GM23338 (cell line): ENCODE results near the gene DMD. TPM values are rescaled to one million over a fixed set of nuclear protein-coding genes. Genes with fewer than 3 reads are reported as not detected.

Experiments used
- ATAC-seq: fragments of 200-7000 bp; cut with Tn5 transposase; 3 replicates; pipeline ENCODE4 v1.9.1; 2020
- DNase-seq: peaks from one replicate; pipeline ENCODE4 v3.0.0-alpha.2; 2015; ENCODE audit warnings: low spot score
- H2AFZ ChIP-seq: fragments of 200-600 bp; sonication (generic); 2 replicates; pipeline ENCODE4 v1.8.0; 2016; ENCODE audit warnings: antibody characterized with exemption, mild to moderate bottlenecking, moderate library complexity
- H3F3A ChIP-seq: fragments of 200-600 bp; sonication (generic); replicated peaks from 2 replicates; pipeline ENCODE4 v1.8.0; 2017; ENCODE audit warnings: antibody characterized with exemption, mixed run types, low read depth
- H3K27ac ChIP-seq: fragments of 200-600 bp; sonication (generic); 2 replicates; pipeline ENCODE4 v1.6.1; 2016; ENCODE audit warnings: low read depth
- H3K27me3 ChIP-seq: fragments of 200-600 bp; sonication (generic); 2 replicates; pipeline ENCODE4 v1.8.0; 2016; ENCODE audit warnings: mild to moderate bottlenecking, mixed run types, moderate library complexity; ENCODE audit not compliant: insufficient read depth
- H3K36me3 ChIP-seq: fragments of 200-600 bp; sonication (generic); 2 replicates; pipeline ENCODE4 v1.8.0; 2016; ENCODE audit warnings: mild to moderate bottlenecking; ENCODE audit not compliant: insufficient read depth
- H3K4me1 ChIP-seq: fragments of 200-600 bp; sonication (generic); 2 replicates; pipeline ENCODE4 v1.8.0; 2016; ENCODE audit warnings: mild to moderate bottlenecking, moderate library complexity; ENCODE audit not compliant: insufficient read depth
- H3K4me2 ChIP-seq: fragments of 200-600 bp; sonication (generic); 2 replicates; pipeline ENCODE4 v1.7.1; 2017; ENCODE audit warnings: mixed run types
- H3K4me3 ChIP-seq: fragments of 200-600 bp; sonication (generic); 2 replicates; pipeline ENCODE4 v1.6.1; 2016; ENCODE audit warnings: mixed run types
- H3K79me2 ChIP-seq: fragments of 200-600 bp; sonication (generic); replicated peaks from 2 replicates; pipeline ENCODE4 v1.8.0; 2017; ENCODE audit warnings: mild to moderate bottlenecking; ENCODE audit not compliant: insufficient read depth
- H3K9me2 ChIP-seq: fragments of 200-600 bp; sonication (generic); 2 replicates; pipeline ENCODE4 v1.8.0; 2017; ENCODE audit not compliant: insufficient read depth
- H4K20me1 ChIP-seq: fragments of 200-600 bp; sonication (generic); replicated peaks from 2 replicates; pipeline ENCODE4 v1.8.0; 2017; ENCODE audit warnings: mild to moderate bottlenecking; ENCODE audit not compliant: insufficient read depth
- H3K27ac Mint-ChIP-seq: 2 replicates; pipeline ENCODE4 v1.8.0; 2020; ENCODE audit warnings: inconsistent platforms, mild to moderate bottlenecking, moderate library complexity, mixed read lengths
- H3K27me3 Mint-ChIP-seq: 3 replicates; pipeline ENCODE4 v1.8.0; 2022; ENCODE audit warnings: low read depth, mild to moderate bottlenecking, moderate library complexity, mixed read lengths, inconsistent platforms; ENCODE audit not compliant: insufficient read depth, poor library complexity
- H3K36me3 Mint-ChIP-seq: 3 replicates; pipeline ENCODE4 v1.8.0; 2021; ENCODE audit warnings: low read depth, mild to moderate bottlenecking, inconsistent platforms, moderate library complexity, mixed read lengths
- H3K4me1 Mint-ChIP-seq: 3 replicates; pipeline ENCODE4 v1.8.0; 2020; ENCODE audit warnings: mild to moderate bottlenecking, inconsistent platforms, mixed read lengths
- H3K4me3 Mint-ChIP-seq: 3 replicates; pipeline ENCODE4 v1.8.0; 2021; ENCODE audit warnings: moderate library complexity, mild to moderate bottlenecking, inconsistent platforms, mixed read lengths
- H3K9me3 Mint-ChIP-seq: 3 replicates; pipeline ENCODE4 v1.8.0; 2020; ENCODE audit warnings: moderate library complexity, mild to moderate bottlenecking, inconsistent platforms, mixed read lengths
- CREB1 ChIP-seq: fragments of 250-450 bp; sonication (Bioruptor Pico); IDR thresholded peaks from 2 replicates; pipeline ENCODE4 v1.5.0; 2020; ENCODE audit warnings: low read depth, mild to moderate bottlenecking, moderate library complexity
- CTCF ChIP-seq, 2 experiments: fragments of 200-600 bp in 1 of 2; sonication (generic) in 1 of 2; conservative IDR thresholded peaks; 2 replicates each; pipeline versions ENCODE4 v1.5.1 to v1.6.1; 2016 to 2017; ENCODE audit warnings: antibody characterized with exemption in 2 of 2, low read depth in 2 of 2, mild to moderate bottlenecking in 2 of 2, moderate library complexity in 1 of 2
- EZH2 ChIP-seq: fragments of 200-600 bp; sonication (generic); IDR thresholded peaks from one replicate; pipeline ENCODE4 v1.8.0; 2017; ENCODE audit warnings: antibody characterized with exemption, mild to moderate bottlenecking, low read depth; ENCODE audit not compliant: unreplicated experiment
- JUNB ChIP-seq: IDR thresholded peaks from one replicate; pipeline ENCODE4 v1.6.1; 2016; ENCODE audit warnings: antibody characterized with exemption; ENCODE audit not compliant: unreplicated experiment
- NANOG ChIP-seq: IDR thresholded peaks from 2 replicates; pipeline ENCODE4 v1.6.1; 2016; ENCODE audit warnings: antibody characterized with exemption, borderline replicate concordance
- POLR2AphosphoS5 ChIP-seq: IDR thresholded peaks from 2 replicates; pipeline ENCODE4 v1.6.1; 2016; ENCODE audit warnings: antibody characterized with exemption, low read depth
- STAT1 ChIP-seq: IDR thresholded peaks from one replicate; pipeline ENCODE4 v1.6.1; 2016; ENCODE audit warnings: antibody characterized with exemption; ENCODE audit not compliant: unreplicated experiment
- ZNF114 ChIP-seq: fragments of 250-450 bp; sonication (Bioruptor Pico); IDR thresholded peaks from 2 replicates; pipeline ENCODE4 v1.5.0; 2020; ENCODE audit warnings: mild to moderate bottlenecking, moderate library complexity
- ZNF331 ChIP-seq: fragments of 250-450 bp; sonication (Bioruptor Pico); IDR thresholded peaks from 2 replicates; pipeline ENCODE4 v1.5.0; 2020; ENCODE audit warnings: low read depth, mild to moderate bottlenecking, moderate library complexity
- polyA plus RNA-seq: library from polyadenylated mRNA; unstranded; fragments of >200 nt; fragmentation: Nextera tagmentation; extraction: Ambion mirVana; gene quantifications from 2 replicates; pipeline ENCODE4 v1.2.1, GENCODE V29; 2016
- total RNA-seq: library from RNA; depleted of rRNA; stranded (reverse); fragments of >200 nt; shearing (Covaris generic); gene quantifications from 2 replicates; pipeline ENCODE4 v1.2.3, GENCODE V29; 2014
- TF ChIP-seq, protein P1 (sequence below): IDR thresholded peaks from one replicate; pipeline ENCODE4 v1.6.1; 2018; ENCODE audit warnings: antibody characterized with exemption; ENCODE audit not compliant: unreplicated experiment
- TF ChIP-seq, protein P2 (sequence below): IDR thresholded peaks from 2 replicates; pipeline ENCODE4 v1.6.1; 2016; ENCODE audit warnings: antibody characterized with exemption

Gene DMD
- total and polyA plus RNA-seq, 2 experiments from 2014 or later, result 4.5 to 7.6 TPM

DNA sequence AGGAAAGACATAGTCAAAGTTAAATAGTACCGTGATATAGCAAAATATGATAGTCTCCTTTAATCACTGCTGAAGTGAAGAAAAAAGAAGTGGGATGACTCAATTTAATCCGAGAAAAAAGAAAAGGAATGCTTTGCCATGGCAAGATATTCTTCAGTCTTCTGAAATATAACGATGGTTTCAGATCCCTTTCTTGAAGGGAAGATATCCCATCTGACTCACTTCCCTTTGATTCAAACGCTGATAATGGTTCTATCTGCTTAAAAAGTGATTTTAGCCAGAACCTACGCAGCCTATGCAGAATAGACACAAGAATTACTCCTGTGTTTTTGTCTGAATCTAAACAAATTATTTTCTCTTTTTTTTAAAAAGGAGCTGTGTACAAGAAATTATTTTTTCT, 2071.4 kb downstream of the DMD start (continued):
- TF ChIP-seq, protein P1, sequence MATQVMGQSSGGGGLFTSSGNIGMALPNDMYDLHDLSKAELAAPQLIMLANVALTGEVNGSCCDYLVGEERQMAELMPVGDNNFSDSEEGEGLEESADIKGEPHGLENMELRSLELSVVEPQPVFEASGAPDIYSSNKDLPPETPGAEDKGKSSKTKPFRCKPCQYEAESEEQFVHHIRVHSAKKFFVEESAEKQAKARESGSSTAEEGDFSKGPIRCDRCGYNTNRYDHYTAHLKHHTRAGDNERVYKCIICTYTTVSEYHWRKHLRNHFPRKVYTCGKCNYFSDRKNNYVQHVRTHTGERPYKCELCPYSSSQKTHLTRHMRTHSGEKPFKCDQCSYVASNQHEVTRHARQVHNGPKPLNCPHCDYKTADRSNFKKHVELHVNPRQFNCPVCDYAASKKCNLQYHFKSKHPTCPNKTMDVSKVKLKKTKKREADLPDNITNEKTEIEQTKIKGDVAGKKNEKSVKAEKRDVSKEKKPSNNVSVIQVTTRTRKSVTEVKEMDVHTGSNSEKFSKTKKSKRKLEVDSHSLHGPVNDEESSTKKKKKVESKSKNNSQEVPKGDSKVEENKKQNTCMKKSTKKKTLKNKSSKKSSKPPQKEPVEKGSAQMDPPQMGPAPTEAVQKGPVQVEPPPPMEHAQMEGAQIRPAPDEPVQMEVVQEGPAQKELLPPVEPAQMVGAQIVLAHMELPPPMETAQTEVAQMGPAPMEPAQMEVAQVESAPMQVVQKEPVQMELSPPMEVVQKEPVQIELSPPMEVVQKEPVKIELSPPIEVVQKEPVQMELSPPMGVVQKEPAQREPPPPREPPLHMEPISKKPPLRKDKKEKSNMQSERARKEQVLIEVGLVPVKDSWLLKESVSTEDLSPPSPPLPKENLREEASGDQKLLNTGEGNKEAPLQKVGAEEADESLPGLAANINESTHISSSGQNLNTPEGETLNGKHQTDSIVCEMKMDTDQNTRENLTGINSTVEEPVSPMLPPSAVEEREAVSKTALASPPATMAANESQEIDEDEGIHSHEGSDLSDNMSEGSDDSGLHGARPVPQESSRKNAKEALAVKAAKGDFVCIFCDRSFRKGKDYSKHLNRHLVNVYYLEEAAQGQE, result no peak
- TF ChIP-seq JUNB, result no peak

DNA sequence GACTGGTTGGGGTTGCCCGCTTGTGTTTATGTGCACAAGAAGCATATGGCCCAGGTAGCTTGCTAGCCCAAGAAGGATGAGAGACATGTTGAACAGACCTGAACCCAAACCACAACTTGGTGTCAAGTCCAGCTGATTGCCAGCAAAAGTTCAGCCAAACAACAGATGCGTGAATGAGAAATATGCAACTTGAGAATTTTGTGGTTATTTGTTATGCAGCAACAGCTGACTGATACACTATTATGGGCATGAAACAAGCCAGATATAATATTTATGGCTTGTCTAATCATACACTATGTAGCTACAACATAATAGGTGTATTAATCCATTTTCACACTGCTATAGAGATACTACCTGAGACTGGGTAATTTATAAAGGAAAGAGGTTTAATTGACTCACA, 2073.2 kb downstream of the DMD start:
- Histone ChIP-seq H3K79me2 (no peaks in the 10 kb centered on the region), H3K27ac (no peak overlapping the region), H3K4me1 (peaks cover 13% of the 10 kb centered on the region), H4K20me1 (no peaks in the 10 kb centered on the region), H2AFZ (no peak overlapping the region), H3K27me3 (no peaks in the 10 kb centered on the region), H3K4me3 (no peak overlapping the region), H3K36me3 (no peaks in the 10 kb centered on the region), H3K4me2 (no peak overlapping the region), H3F3A (no peaks in the 10 kb centered on the region), H3K9me2 (no peaks in the 10 kb centered on the region)
- Mint-ChIP-seq H3K4me3 (no peak overlapping the region), H3K27me3 (peaks cover 2% of the 10 kb centered on the region), H3K27ac (no peak overlapping the region), H3K36me3 (peaks cover 7% of the 10 kb centered on the region; the same call in 2 of the 3 replicates), H3K9me3 (peaks cover 6% of the 10 kb centered on the region; the same call in 2 of the 3 replicates), H3K4me1 (peaks cover 13% of the 10 kb centered on the region; the same call in 2 of the 3 replicates)
- no peak for ATAC-seq
- no peak for DNase-seq
- no peak for TF ChIP-seq EZH2
- no peak for TF ChIP-seq ZNF114 (CRISPR knock-in tag)
- no peak for TF ChIP-seq CREB1 (CRISPR knock-in tag)
- TF ChIP-seq ZNF331 (CRISPR knock-in tag), result no peak
- TF ChIP-seq STAT1, result no peak
- no peak for TF ChIP-seq JUNB
- TF ChIP-seq CTCF (conservative IDR thresholded peaks at IDR 0.05; ENCODE audit: low read depth in 2 of 2), result no peak
- TF ChIP-seq, protein P1, result no peak
- TF ChIP-seq POLR2AphosphoS5, result no peak
- TF ChIP-seq, protein P2, sequence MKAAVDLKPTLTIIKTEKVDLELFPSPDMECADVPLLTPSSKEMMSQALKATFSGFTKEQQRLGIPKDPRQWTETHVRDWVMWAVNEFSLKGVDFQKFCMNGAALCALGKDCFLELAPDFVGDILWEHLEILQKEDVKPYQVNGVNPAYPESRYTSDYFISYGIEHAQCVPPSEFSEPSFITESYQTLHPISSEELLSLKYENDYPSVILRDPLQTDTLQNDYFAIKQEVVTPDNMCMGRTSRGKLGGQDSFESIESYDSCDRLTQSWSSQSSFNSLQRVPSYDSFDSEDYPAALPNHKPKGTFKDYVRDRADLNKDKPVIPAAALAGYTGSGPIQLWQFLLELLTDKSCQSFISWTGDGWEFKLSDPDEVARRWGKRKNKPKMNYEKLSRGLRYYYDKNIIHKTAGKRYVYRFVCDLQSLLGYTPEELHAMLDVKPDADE, result no peak
- TF ChIP-seq NANOG, result no peak
